Neuronal stem cell (in vitro differentiated cells): ENCODE results near the gene TBC1D10B.
A peak's percentile ranks its signal among the peaks of the same experiment; 100 is the strongest.

Source experiments
- DNase-seq: peaks from one replicate; pipeline ENCODE4 v3.0.0-alpha.2; 2013; ENCODE audit warnings: low spot score
- H2AFZ ChIP-seq: one replicate; pipeline ENCODE4 v1.6.1; 2013; ENCODE audit warnings: mild to moderate bottlenecking, low read length, inconsistent platforms
- H2AK5ac ChIP-seq: 2 replicates; pipeline ENCODE4 v1.6.1; 2013; ENCODE audit warnings: low read depth, mild to moderate bottlenecking, inconsistent platforms, low read length, moderate library complexity, mixed read lengths
- H2BK120ac ChIP-seq: 2 replicates; pipeline ENCODE4 v1.6.1; 2013; ENCODE audit warnings: low read depth, mild to moderate bottlenecking, inconsistent platforms, low read length, moderate library complexity, mixed read lengths
- H2BK12ac ChIP-seq: one replicate; pipeline ENCODE4 v1.6.1; 2013; ENCODE audit warnings: low read length, inconsistent platforms
- H2BK15ac ChIP-seq: 2 replicates; pipeline ENCODE4 v1.6.1; 2013; ENCODE audit warnings: mild to moderate bottlenecking, low read length, inconsistent platforms, mixed read lengths
- H2BK5ac ChIP-seq: one replicate; pipeline ENCODE4 v1.6.1; 2013; ENCODE audit warnings: inconsistent platforms, mild to moderate bottlenecking, low read length, moderate library complexity
- H3K14ac ChIP-seq: one replicate; pipeline ENCODE4 v1.6.1; 2013; ENCODE audit warnings: low read length, inconsistent platforms
- H3K18ac ChIP-seq: 2 replicates; pipeline ENCODE4 v1.6.1; 2013; ENCODE audit warnings: low read length, inconsistent platforms
- H3K23ac ChIP-seq: 2 replicates; pipeline ENCODE4 v1.6.1; 2013; ENCODE audit warnings: low read depth, mild to moderate bottlenecking, mixed read lengths, low read length, inconsistent platforms; ENCODE audit not compliant: poor library complexity
- H3K27ac ChIP-seq: replicated peaks from 3 replicates; pipeline ENCODE4 v1.5.1; 2013; ENCODE audit warnings: low read length, inconsistent platforms
- H3K27me3 ChIP-seq, 3 experiments: 2 replicates each; pipeline ENCODE4 v1.6.1; 2013; ENCODE audit warnings: low read length in 3 of 3, mild to moderate bottlenecking in 2 of 3, inconsistent platforms in 1 of 3, low read depth in 1 of 3, mixed read lengths in 1 of 3, moderate library complexity in 1 of 3; ENCODE audit not compliant: control insufficient read depth in 3 of 3, insufficient read depth in 3 of 3
- H3K36me3 ChIP-seq, 2 donors: replicated peaks in 1 of 2; 2 replicates each; pipeline ENCODE4 v1.6.1; 2013; ENCODE audit warnings: low read length in 2 of 2; ENCODE audit not compliant: control insufficient read depth in 2 of 2, insufficient read depth in 2 of 2
- H3K4ac ChIP-seq: 2 replicates; pipeline ENCODE4 v1.6.1; 2013; ENCODE audit warnings: inconsistent platforms, mild to moderate bottlenecking, low read length, moderate library complexity
- H3K4me1 ChIP-seq, 2 donors: 1 replicate in 1 of 2; 2 replicates in 1 of 2; pipeline ENCODE4 v1.6.1; 2013; ENCODE audit warnings: low read length in 2 of 2, low read depth in 1 of 2; ENCODE audit not compliant: control insufficient read depth in 2 of 2, insufficient read depth in 1 of 2
- H3K4me2 ChIP-seq: one replicate; pipeline ENCODE4 v1.6.1; 2013; ENCODE audit warnings: mild to moderate bottlenecking, low read length, inconsistent platforms; ENCODE audit not compliant: insufficient read depth, poor library complexity, severe bottlenecking
- H3K4me3 ChIP-seq, 2 donors: 2 replicates each; pipeline ENCODE4 v1.5.1; 2013; ENCODE audit warnings: low read length in 2 of 2, mild to moderate bottlenecking in 2 of 2, inconsistent platforms in 1 of 2, moderate library complexity in 1 of 2
- H3K79me1 ChIP-seq: one replicate; pipeline ENCODE4 v1.6.1; 2013; ENCODE audit warnings: low read depth, mild to moderate bottlenecking, inconsistent platforms, low read length, moderate library complexity
- H3K9ac ChIP-seq: one replicate; pipeline ENCODE4 v1.6.1; 2013; ENCODE audit warnings: mild to moderate bottlenecking, low read depth, low read length, inconsistent platforms; ENCODE audit not compliant: poor library complexity
- H3K9me3 ChIP-seq, 2 donors: replicated peaks in 1 of 2; 2 replicates each; pipeline versions ENCODE3 to v1.6.1; 2013; ENCODE audit warnings: low read length in 2 of 2, mild to moderate bottlenecking in 2 of 2, inconsistent platforms in 1 of 2, low read depth in 1 of 2, mixed read lengths in 1 of 2, moderate library complexity in 1 of 2; ENCODE audit not compliant: control insufficient read depth in 2 of 2, insufficient read depth in 1 of 2
- H4K8ac ChIP-seq: one replicate; pipeline ENCODE4 v1.6.1; 2013; ENCODE audit warnings: low read depth, mild to moderate bottlenecking, inconsistent platforms, low read length, moderate library complexity
- H4K91ac ChIP-seq: one replicate; pipeline ENCODE4 v1.6.1; 2013; ENCODE audit warnings: low read length, low read depth, mild to moderate bottlenecking, inconsistent platforms; ENCODE audit not compliant: poor library complexity
- WGBS, 2 donors: extraction: QIAGEN DNeasy Blood & Tissue Kit; methylation state at CpG; one replicate each; pipeline ENCODE4 v1.1.7; 2013; ENCODE audit warnings: missing lambda C conversion rate in 2 of 2, mixed read lengths in 1 of 2; ENCODE audit not compliant: insufficient read length in 2 of 2, insufficient replicate concordance in 1 of 2; ENCODE audit errors: extremely low coverage in 2 of 2; 5-methylcytosine and 5-hydroxymethylcytosine counted together

The TBC1D10B gene

DNA sequence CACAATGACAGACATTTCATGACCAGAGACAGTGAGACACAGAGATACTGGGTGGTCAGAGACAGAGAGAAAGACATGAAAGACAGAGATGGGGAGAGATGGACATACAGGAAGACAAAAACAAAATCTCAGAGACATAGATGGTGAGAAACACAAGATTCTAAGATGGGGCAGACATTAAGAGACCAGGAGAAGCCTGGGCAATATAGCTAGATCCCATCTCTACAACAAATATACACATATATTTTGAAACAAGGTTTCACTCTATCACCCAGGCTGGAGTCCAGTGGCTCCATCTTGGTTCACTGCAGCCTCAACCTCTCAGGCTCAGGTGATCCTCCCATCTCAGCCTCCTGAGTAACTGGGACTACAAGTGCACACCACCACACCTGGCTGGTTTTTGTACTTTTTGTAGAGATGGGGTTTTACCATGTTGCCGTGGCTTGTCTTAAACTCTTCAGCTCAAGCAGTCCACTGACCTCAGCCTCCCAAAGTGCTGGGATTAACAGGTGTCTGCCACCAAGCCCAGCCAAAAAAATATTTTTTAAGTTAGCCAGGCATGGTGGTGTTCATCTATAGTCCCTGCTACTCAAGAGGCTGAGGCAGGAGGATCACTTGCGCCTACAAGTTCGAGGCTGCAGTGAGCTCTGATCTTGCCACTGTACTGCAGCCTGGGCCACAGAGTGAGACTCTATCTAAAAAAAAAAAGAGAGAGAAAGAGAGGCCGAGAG is 9.9 kb upstream of the TBC1D10B start:
- H3K9me3 ChIP-seq, result no peaks in the 10 kb centered on the region
- H3K27ac ChIP-seq, result no peak overlapping the region
- DNase-seq, result no peak
- no peak overlapping the region for H2BK5ac ChIP-seq
- WGBS, 2 donors, result no CpG with 5 or more reads among the region's 4 CpGs
- H2AK5ac ChIP-seq, result no peak overlapping the region
- H3K79me1 ChIP-seq, result peaks cover 5% of the 10 kb centered on the region
- no peak overlapping the region for H4K91ac ChIP-seq
- no peak overlapping the region for H3K14ac ChIP-seq
- no peak overlapping the region for H3K18ac ChIP-seq
- H3K9ac ChIP-seq, result no peak overlapping the region
- peaks cover 24 to 30% of the 10 kb centered on the region in 2 donors for H3K4me1 ChIP-seq
- H2BK120ac ChIP-seq, result no peak overlapping the region
- H2BK12ac ChIP-seq, result no peak overlapping the region
- H3K4me2 ChIP-seq, result no peak overlapping the region
- H3K23ac ChIP-seq, result no peak overlapping the region
- no peaks in the 10 kb centered on the region for H3K27me3 ChIP-seq
- peaks cover 0 to 11% of the 10 kb centered on the region in 2 donors for H3K36me3 ChIP-seq
- no peak overlapping the region for H4K8ac ChIP-seq
- H3K4me3 ChIP-seq, result no peak overlapping the region
- H2AFZ ChIP-seq, result no peak overlapping the region
- no peak overlapping the region for H2BK15ac ChIP-seq
- H3K4ac ChIP-seq, result no peak overlapping the region

DNA sequence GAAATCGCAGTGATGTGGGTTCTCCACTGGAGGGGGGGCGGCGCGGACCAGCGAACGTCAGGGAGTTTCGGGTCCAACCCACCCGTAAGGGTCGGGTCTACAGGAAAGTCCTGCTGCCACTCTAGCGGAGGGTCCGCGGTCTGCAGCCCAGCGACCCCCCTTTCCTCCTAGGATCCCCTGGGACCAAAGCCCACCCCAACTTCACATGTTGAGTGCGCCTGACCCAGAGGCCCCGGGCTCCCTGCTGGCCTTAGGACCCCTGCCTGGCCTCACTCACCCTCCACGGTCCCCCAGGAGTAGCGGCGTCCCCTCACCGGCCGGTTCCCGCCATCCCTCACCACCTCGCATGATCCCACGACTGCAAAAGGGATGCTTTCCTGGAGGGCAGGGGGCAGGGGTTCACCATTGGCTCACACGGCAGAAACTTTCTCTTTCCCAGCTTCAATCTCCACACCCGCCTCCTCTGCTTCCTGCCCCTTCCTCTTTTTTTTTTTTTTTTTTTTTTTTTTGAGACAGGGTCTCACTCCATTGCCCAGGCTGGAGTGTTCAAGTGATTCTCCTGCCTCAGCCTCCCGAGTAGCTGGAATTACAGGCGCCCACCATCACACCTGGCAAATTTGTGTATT is 9.0 kb upstream of the TBC1D10B start:
- H3K27ac ChIP-seq, result peak overlapping the region; percentile 89
- peak overlapping the region; percentile 82 for H2BK15ac ChIP-seq
- no peak overlapping the region for H3K4ac ChIP-seq
- H4K8ac ChIP-seq, result peak overlapping the region; percentile 87
- peak overlapping the region; percentile 96 for H3K9ac ChIP-seq
- H3K36me3 ChIP-seq, result peaks cover 0 to 11% of the 10 kb centered on the region in 2 donors
- peak overlapping the region; percentile 98 for H2AK5ac ChIP-seq
- H3K23ac ChIP-seq, result peak overlapping the region; percentile 94
- peak overlapping the region; percentile 96 for H2BK5ac ChIP-seq
- no peaks in the 10 kb centered on the region for H3K9me3 ChIP-seq
- peak overlapping the region; percentile 74 for H2AFZ ChIP-seq
- H3K79me1 ChIP-seq, result peaks cover 5% of the 10 kb centered on the region
- peak overlapping the region; percentile 96 for H3K18ac ChIP-seq
- H2BK120ac ChIP-seq, result no peak overlapping the region
- H3K14ac ChIP-seq, result peak overlapping the region; percentile 39
- H3K27me3 ChIP-seq, result no peaks in the 10 kb centered on the region
- DNase-seq, result no peak
- H2BK12ac ChIP-seq, result no peak overlapping the region
- peaks cover 24 to 30% of the 10 kb centered on the region in 2 donors for H3K4me1 ChIP-seq
- no peak overlapping the region for H4K91ac ChIP-seq
- peak overlapping the region; percentile 81 to 88 for H3K4me3 ChIP-seq
- peak overlapping the region; percentile 99 for H3K4me2 ChIP-seq
- no CpG with 5 or more reads among the region's 27 CpGs for WGBS, 2 donors

DNA sequence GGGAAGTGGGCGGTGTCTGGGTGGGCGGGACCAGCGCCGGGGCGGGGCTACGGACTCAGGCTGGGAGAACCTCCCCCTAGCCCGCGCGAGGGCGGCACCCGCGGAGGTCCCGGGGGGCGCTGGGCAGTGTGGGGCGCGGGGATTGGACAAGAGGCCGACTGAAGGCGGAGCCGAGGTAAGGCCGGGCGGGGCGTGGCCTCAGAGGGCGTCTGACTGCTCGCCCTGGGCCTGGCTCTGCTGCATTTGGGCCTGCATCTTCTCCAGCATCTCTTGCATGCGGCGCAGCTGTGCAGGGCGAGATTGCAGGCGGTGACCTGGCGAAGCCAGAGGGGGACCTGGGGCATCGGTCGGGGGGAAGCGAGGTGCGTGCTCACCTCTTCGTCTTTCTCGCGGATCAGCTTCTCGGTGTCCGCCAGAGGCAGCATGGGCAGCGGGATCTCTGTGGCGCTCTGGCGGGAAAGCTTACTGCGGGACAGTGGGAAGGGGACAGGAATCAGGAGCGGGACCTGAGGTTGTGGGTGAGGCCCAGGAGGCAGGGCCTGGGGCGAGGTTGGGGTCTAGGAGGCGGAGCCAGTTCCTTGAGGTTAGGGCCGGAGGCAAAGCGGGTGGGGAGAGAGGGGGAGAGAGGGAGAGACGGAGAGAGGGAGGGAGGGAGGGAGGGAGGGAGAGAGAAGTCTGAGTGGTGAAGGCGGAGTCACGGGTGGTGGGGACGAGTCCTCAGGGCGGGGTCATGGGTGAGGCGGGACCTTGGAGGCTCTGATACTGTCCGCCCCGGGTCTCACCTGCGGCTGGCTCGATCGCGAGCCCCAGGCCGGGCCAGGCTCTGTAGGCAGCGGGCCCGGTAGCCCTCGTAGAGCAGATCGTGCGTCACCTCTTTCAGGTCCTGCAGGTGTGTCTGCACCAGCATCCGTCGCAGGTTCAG is 8.2 kb upstream of the TBC1D10B start:
- Histone ChIP-seq H3K9me3 (no peaks in the 10 kb centered on the region), H3K4me2 (peak overlapping the region; percentile 100), H2BK12ac (no peak overlapping the region), H4K8ac (peak overlapping the region; percentile 97), H2BK5ac (peak overlapping the region; percentile 99), H3K27ac (peak overlapping the region; percentile 100), H3K18ac (peak overlapping the region; percentile 100), H3K9ac (peak overlapping the region; percentile 100), H3K14ac (peak overlapping the region; percentile 100), H3K36me3 (peaks cover 0 to 11% of the 10 kb centered on the region in 2 donors), H2AFZ (peak overlapping the region; percentile 86), H4K91ac (no peak overlapping the region), H2BK120ac (peak overlapping the region; percentile 68), H3K4me3 (peak overlapping the region; percentile 81 to 88), H3K79me1 (peaks cover 5% of the 10 kb centered on the region), H2AK5ac (peak overlapping the region; percentile 100), H2BK15ac (peak overlapping the region; percentile 82), H3K27me3 (no peaks in the 10 kb centered on the region), H3K4ac (peak overlapping the region; percentile 96), H3K4me1 (peaks cover 24 to 30% of the 10 kb centered on the region in 2 donors), H3K23ac (peak overlapping the region; percentile 96)
- WGBS, 2 donors, result no CpG with 5 or more reads among the region's 67 CpGs
- DNase-seq, result peak; percentile 98
